ENCODE results near the gene PDE11A.

Gene PDE11A

GRCh38 chr2:177916342-177916741 lies 156.2 kb downstream of the PDE11A start:
- no peak for DNase-seq

DNA sequence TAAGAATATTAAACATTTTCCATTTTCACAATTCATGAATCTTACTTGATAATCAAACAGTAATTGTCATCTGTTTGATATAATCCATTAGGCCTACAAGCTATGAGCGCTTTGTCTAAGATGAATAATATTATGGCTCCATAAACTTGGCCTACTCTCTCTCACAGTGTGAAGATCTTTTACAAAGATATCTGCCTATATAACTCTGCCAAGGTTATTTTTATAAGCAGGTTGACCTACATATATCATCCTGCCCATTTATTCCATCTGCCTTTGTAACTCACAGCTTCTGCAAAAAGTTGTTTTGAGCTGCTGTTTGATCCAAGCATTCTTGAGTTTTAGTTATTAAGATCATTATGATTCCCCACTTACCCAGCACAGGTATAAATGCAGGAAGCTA lies 158.3 kb downstream of the PDE11A start:
- DNase-seq, result no peak

DNA sequence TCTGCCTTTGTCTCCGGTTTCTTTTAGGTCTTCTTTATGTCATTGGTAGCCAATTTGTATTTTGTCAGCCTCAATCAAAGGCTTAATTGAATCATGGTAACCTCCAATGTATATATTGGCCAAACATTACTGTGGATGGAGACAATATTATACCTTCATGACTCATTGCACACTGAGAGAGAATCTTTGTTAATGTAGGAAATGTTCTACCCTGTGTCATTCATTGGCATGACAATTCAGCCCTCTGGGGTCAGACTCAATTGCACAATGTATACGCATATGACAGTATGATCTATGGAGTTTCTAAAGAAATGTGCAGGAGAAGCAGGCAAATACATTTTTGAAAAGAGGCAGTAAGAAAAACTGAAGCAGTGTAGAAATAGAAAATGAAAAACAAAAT lies 162.6 kb downstream of the PDE11A start:
- no peak for DNase-seq

- no peak for DNase-seq
These were observed 163.8 kb downstream of the PDE11A start for GRCh38 chr2:177908824-177909223.

- no peak for DNase-seq
These were observed 164.4 kb downstream of the PDE11A start for GRCh38 chr2:177908182-177908581.

DNA sequence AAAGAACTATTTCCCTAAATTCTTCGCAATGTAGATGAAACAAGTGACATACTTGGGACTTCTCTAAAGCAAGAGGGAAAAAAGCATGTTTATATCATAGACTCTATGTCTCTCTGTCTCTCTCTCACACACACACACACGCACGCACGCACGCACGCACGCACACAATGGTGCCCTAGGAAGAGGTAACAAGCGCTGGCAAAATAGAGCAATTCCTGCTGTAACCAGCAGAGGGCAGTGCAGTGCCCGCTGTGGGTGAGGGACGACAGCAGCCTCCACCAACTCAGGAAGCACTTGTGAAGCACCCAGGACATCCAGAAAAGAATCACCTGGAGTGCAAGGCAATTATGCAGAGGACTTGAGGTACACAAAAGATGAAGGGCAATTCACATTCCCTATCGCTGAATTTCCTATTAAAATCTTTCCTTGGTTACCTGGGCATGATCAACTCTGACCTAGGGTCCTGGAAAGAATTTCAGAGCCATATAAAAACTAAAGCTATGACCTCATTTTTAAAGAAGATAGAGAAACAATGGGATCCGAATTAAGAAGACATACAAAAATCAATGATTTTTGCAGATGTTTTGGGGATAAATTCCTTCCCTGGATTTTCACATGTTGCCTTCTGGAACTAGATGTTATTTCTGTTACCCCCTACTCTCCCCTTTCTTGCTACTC lies 166.4 kb downstream of the PDE11A start:
- peak; percentile 62 to 79 for DNase-seq

DNA sequence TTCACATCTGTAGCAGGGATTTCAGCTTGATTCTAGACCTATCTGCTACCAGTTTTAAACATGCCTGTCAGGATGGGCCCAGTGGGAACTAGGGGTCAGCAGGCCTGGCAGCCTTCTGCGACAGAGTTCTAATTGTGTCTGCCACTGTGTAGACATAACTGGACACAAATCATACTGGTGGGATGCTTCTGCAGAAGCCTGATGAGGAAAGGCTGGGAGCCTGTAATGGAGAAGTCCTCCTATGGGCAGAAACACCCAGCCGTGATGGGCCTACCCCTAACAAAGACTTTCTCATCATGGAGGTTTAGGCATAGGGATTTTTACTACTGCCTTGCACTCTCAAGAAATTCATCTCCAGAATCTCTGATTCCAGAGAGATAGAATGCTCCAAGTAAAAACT lies 166.9 kb downstream of the PDE11A start:
- no peak for DNase-seq

GRCh38 chr2:177902395-177903163 lies 170.0 kb downstream of the PDE11A start:
- DNase-seq, result no peak

DNA sequence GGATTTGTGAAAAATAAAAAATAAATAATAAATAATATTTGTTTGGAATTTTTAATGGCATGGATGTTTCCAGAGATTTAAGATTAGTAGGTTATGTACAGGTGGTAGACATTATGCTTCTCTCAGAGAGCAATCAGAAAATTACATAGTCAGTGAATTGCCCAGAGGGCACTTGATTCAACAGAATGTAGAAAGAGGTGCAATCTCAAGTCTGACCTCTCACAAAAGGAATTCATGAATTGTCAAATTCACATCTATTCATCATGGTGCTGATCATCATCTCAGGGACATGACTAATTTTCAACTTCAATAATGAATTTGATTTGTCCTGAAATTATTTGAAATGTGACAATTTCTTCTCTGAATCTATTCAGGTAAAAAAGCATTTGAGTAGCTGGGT lies 172.5 kb downstream of the PDE11A start:
- no peak for DNase-seq

DNA sequence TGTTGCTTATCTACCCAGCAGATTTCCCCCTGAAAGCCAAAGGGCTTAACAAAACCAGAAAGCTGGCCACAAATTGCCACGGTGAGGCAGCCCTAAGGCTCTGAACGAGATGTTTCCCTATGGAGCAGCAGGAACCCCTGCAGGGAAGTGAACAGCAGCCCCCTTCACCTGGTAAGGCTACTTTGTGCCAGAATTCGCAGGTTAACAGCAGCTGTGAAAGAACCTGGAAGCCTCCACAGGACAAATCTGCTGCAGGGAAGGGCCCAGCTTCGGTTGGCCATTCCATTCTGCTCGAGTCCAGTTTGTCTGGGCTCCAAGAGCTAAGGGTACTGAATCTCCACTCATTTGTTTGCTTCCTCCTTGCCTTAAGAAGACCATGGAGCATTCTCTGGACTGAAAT lies 175.3 kb downstream of the PDE11A start:
- no peak for DNase-seq

GRCh38 chr2:177896587-177896986 lies 176.0 kb downstream of the PDE11A start:
- DNase-seq, result no peak

GRCh38 chr2:177894546-177894945 lies 178.0 kb downstream of the PDE11A start:
- DNase-seq, result no peak

GRCh38 chr2:177893880-177894279 lies 178.7 kb downstream of the PDE11A start:
- DNase-seq, result no peak

- DNase-seq, result no peak
These were observed 181.0 kb downstream of the PDE11A start for GRCh38 chr2:177891533-177891932.

- no peak for DNase-seq
These were observed 182.6 kb downstream of the PDE11A start for GRCh38 chr2:177889818-177890460.

DNA sequence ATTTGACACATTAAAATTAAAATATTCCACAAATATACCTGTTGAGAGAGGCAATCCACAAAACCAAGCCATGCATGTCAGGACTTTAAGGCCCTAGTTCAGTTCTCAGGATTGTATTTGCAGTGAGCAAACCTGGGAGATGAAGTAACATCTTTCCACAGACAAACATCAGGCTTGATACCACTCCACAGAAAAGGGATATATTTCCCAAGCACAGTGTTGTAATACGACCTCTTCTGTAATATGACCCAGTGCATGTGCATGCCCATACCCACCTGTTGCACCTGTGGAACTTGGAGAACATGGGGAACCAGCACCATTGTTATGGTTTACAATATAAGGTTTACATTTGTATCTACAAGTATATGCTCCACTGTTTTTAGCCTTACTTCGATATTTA lies 184.0 kb downstream of the PDE11A start:
- no peak for DNase-seq

- DNase-seq, result no peak
These were observed 184.9 kb downstream of the PDE11A start for GRCh38 chr2:177887722-177888121.

DNA sequence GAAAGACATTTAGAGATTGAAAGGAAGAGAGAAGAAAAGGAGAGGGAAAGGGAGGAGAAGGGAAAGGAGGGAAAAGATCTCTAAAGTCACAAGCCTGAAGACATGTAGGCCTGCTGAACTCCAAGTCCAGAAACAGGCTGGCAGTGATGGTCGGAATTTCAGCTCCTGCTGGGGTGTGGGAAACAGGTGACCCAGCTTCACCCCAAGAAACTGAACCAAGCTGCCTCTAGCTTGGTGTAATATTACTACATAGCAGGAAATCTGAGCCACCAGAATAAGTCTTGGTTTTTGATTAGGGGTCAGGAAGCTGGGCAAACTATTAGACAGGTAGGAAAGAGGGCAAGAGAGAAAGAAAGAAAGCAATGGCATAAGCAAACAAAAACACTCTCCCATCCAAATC lies 185.8 kb downstream of the PDE11A start:
- no peak for DNase-seq

GRCh38 chr2:177885828-177886466 lies 186.6 kb downstream of the PDE11A start:
- DNase-seq, result no peak

GRCh38 chr2:177883177-177883576 lies 189.4 kb downstream of the PDE11A start:
- DNase-seq, result no peak

- no peak for DNase-seq
These were observed 190.1 kb downstream of the PDE11A start for GRCh38 chr2:177882501-177882900.

GRCh38 chr2:177881921-177882320 lies 190.7 kb downstream of the PDE11A start:
- DNase-seq, result no peak

- DNase-seq, result no peak
These were observed 191.4 kb downstream of the PDE11A start for GRCh38 chr2:177881008-177881747.
